GM12892 (cell line): ENCODE results near the gene CCDC6. TPM values are rescaled to one million over a fixed set of nuclear protein-coding genes. Genes with fewer than 3 reads are reported as not detected.
"Not testable (repeated sequence)": the region's sequence is repeated elsewhere in the genome, so short reads cannot be mapped to it uniquely, and the experiment has no call there.

Source experiments
- DNase-seq: peaks from one replicate; pipeline ENCODE4 v3.0.0; 2011; ENCODE audit not compliant: insufficient read length
- FAIRE-seq: peaks from 2 replicates; lab custom pipeline; 2011; peaks lifted over from hg19 to GRCh38; lab: Jason Lieb, UNC
- POLR2A ChIP-seq: IDR thresholded peaks from 2 replicates; pipeline ENCODE4 v1.6.1; 2011; ENCODE audit warnings: low read depth, low read length, control low read depth
- POLR2AphosphoS5 ChIP-seq: IDR thresholded peaks from 2 replicates; pipeline ENCODE4 v1.6.1; 2011; ENCODE audit warnings: low read depth, low read length, control low read depth
- TAF1 ChIP-seq: IDR thresholded peaks from 2 replicates; pipeline ENCODE4 v1.6.1; 2011; ENCODE audit warnings: low read depth, mild to moderate bottlenecking, control low read depth, low read length, borderline replicate concordance
- polyA plus RNA-seq: library from polyadenylated mRNA; unstranded; fragments of >200 nt; gene quantifications from one replicate; pipeline ENCODE4 v1.2.1, GENCODE V29; 2012; ENCODE audit warnings: missing spikeins, inconsistent platforms; ENCODE audit not compliant: missing spikeins

The CCDC6 gene
- polyA plus RNA-seq = 20.9 TPM

GRCh38 chr10:59906417-59907202 is at the start of gene CCDC6:
Gene CCDC6 (minus strand): TSS chr10:59906556. CDS start chr10:59906424, 132 bp downstream.
- TF ChIP-seq POLR2AphosphoS5 (no peak), TAF1 (peak; percentile 86), POLR2A (peak; percentile 66; the same call in 1 of the 2 replicates)
- peak; percentile 66 for DNase-seq
- peak; percentile 80 for FAIRE-seq

- FAIRE-seq = no peak
- no peak for DNase-seq
- TF ChIP-seq TAF1 (no peak), POLR2A (no peak), POLR2AphosphoS5 (no peak)
Measured at GRCh38 chr10:59954296-59954695, 47.9 kb upstream of the CCDC6 start.

- FAIRE-seq, DNase-seq: not testable (repeated sequence)
Measured at GRCh38 chr10:59953711-59954110, 47.4 kb upstream of the CCDC6 start.

GRCh38 chr10:59950105-59950504 is 43.7 kb upstream of the CCDC6 start:
- FAIRE-seq (no peak), DNase-seq (no peak)
- TF ChIP-seq TAF1 = no peak
- TF ChIP-seq POLR2A = no peak

GRCh38 chr10:59949608-59950007 is 43.3 kb upstream of the CCDC6 start:
- TF ChIP-seq TAF1 (no peak), POLR2A (no peak), POLR2AphosphoS5 (no peak)
- FAIRE-seq (no peak), DNase-seq (no peak)

GRCh38 chr10:59945991-59946390 is 39.6 kb upstream of the CCDC6 start:
- FAIRE-seq (no peak), DNase-seq (no peak)
- no peak for TF ChIP-seq TAF1

DNA sequence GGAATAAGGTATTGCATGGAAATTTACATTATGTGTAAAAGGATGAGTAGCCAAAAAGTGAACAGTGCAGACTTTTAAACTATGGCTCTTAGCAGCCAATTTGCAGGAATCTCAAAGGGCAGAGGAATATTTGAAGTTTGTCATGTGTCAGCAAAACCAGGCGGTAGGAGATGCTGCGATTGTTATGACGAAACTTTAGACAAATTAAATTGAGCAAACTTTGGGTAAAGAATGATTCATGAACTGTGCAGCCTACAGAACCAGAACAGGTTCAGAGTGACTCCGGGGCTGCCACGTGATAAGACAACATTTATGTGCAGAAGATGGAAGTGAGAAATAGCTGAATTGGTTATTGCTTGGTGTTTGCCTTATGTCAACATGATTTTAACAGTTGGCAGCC is 39.2 kb upstream of the CCDC6 start:
- TF ChIP-seq POLR2AphosphoS5 = no peak
- no peak for TF ChIP-seq POLR2A
- no peak for TF ChIP-seq TAF1
- FAIRE-seq = no peak
- no peak for DNase-seq

- no peak for FAIRE-seq
- no peak for DNase-seq
- TF ChIP-seq TAF1 = no peak
- TF ChIP-seq POLR2A = no peak
- no peak for TF ChIP-seq POLR2AphosphoS5
Measured at GRCh38 chr10:59944339-59944935, 38.1 kb upstream of the CCDC6 start.

DNA sequence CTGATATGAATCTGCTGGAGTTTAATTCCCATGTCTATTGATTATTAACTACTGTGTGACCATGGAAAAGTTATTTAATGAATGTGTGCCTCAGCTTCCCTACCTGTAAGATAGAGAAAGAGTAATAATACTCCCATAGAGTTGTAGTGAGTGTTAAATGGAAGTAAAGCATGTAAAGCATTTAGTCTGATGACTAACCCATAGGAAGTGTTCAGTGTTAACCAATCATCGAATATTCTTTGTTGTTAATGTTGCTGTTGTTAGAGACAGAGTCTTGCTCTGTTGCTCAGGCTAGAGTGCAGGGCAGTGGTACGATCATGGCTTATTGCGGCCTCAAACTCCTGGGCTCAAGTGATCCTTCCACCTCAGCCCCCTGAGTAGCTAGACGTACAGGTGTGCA is 36.2 kb upstream of the CCDC6 start:
- TF ChIP-seq POLR2A (no peak), POLR2AphosphoS5 (no peak), TAF1 (no peak)
- DNase-seq (no peak), FAIRE-seq (no peak)

- no peak for FAIRE-seq
- DNase-seq = no peak
- no peak for TF ChIP-seq POLR2A
- TF ChIP-seq TAF1 = no peak
- no peak for TF ChIP-seq POLR2AphosphoS5
Measured at GRCh38 chr10:59937720-59938119, 31.4 kb upstream of the CCDC6 start.

- no peak for FAIRE-seq
- TF ChIP-seq TAF1 (no peak), POLR2AphosphoS5 (no peak), POLR2A (no peak)
- no peak for DNase-seq
Measured at GRCh38 chr10:59934701-59935100, 28.3 kb upstream of the CCDC6 start.

GRCh38 chr10:59930788-59931521 is 24.6 kb upstream of the CCDC6 start:
- DNase-seq, FAIRE-seq: not testable (repeated sequence)
